ENCODE measurements around the gene TBP. TPM values are rescaled to one million over a fixed set of nuclear protein-coding genes. Genes with fewer than 3 reads are reported as not detected.
"Not testable (repeated sequence)": the region's sequence is repeated elsewhere in the genome, so short reads cannot be mapped to it uniquely, and the experiment has no call there.

The TBP gene
- total RNA-seq, 3 donors from 2014 or later (not counting 1 experiment from before 2014, with no cell fraction given) = 13.0 to 18.4 (median 14.2) TPM

DNA sequence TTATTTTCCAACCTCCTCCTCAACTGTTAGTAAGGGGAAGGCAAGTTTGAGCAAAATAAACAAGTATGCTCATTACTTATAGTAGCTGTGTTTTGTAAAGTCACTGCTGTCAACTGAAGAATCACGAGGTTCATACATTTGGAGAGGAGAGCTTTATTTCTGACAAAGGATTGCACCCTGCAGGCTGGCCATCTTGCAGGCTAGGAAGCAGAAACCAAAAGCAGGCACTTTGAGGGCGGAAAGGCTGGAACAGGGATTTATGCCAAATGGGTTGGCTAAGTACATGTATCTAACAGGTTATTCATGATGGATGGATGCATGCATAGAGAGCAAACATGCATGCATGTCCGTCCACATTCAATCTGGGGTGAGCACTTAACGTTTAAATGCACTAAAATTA, 47.7 kb upstream of the TBP start:
- Histone ChIP-seq H3K36me3 (ENCODE audit: control insufficient read depth, insufficient read depth, low read length) (no peaks in the 10 kb centered on the region), H3K4me3 (ENCODE audit: low read length) (no peak overlapping the region), H3K27ac (ENCODE audit: low read length) (no peak overlapping the region), H3K27me3 (ENCODE audit: control insufficient read depth, insufficient read depth, low read length) (no peaks in the 10 kb centered on the region), H3K9me3 (ENCODE audit: control insufficient read depth, insufficient read depth, low read length) (peaks cover 6% of the 10 kb centered on the region), H3K4me1 (ENCODE audit: control insufficient read depth, insufficient read depth, low read length) (peaks cover 10% of the 10 kb centered on the region)
- Mint-ChIP-seq H3K4me3 (no peak overlapping the region), H3K9me3 (no peaks in the 10 kb centered on the region), H3K27ac (no peak overlapping the region), H3K4me1 (peaks cover 20 to 35% of the 10 kb centered on the region in 2 donors), H3K27me3 (ENCODE audit: low read depth in 2 of 2) (peaks cover 29 to 33% of the 10 kb centered on the region in 2 donors), H3K36me3 (no peaks in the 10 kb centered on the region)
- no peak for DNase-seq
- 64% methylated on average over 4 of the region's 4 CpGs for WGBS (ENCODE audit: insufficient coverage)
- no peak for ATAC-seq
- TF ChIP-seq, protein P1, sequence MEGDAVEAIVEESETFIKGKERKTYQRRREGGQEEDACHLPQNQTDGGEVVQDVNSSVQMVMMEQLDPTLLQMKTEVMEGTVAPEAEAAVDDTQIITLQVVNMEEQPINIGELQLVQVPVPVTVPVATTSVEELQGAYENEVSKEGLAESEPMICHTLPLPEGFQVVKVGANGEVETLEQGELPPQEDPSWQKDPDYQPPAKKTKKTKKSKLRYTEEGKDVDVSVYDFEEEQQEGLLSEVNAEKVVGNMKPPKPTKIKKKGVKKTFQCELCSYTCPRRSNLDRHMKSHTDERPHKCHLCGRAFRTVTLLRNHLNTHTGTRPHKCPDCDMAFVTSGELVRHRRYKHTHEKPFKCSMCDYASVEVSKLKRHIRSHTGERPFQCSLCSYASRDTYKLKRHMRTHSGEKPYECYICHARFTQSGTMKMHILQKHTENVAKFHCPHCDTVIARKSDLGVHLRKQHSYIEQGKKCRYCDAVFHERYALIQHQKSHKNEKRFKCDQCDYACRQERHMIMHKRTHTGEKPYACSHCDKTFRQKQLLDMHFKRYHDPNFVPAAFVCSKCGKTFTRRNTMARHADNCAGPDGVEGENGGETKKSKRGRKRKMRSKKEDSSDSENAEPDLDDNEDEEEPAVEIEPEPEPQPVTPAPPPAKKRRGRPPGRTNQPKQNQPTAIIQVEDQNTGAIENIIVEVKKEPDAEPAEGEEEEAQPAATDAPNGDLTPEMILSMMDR (IDR thresholded peaks at IDR 0.05) = no peak
- intact Hi-C loops (cut with micrococcal nuclease) = no loop called here

DNA sequence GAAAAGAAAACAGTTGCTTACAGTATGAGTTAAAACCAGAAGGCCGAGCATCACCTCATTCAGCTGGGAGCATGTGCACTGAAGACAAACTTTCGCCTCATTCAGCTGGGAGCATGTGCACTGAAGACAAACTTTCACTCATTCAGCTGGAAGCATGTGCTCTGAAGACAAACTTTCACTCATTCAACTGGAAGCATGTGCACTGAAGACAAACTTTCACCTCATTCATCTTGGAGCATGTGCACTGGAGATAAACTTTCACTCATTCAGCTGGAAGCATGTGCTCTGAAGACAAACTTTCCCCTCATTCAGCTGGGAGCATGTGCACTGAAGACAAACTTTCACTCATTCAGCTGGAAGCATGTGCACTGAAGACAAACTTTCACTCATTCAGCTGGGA, 46.4 kb upstream of the TBP start:
- intact Hi-C loops (cut with micrococcal nuclease) = not testable (repeated sequence)

DNA sequence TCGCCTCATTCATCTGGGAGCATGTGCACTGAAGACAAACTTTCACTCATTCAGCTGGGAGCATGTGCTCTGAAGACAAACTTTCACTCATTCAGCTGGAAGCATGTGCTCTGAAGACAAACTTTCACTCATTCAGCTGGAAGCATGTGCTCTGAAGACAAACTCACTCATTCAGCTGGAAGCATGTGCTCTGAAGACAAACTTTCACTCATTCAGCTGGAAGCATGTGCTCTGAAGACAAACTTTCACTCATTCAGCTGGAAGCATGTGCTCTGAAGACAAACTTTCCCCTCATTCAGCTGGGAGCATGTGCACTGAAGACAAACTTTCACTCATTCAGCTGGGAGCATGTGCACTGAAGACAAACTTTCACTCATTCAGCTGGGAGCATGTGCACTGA, 45.9 kb upstream of the TBP start:
- ATAC-seq; H3K27ac Mint-ChIP-seq; H3K4me3 Mint-ChIP-seq; H3K27me3 ChIP-seq (ENCODE audit: control insufficient read depth, insufficient read depth, low read length); H3K27ac ChIP-seq (ENCODE audit: low read length); H3K36me3 Mint-ChIP-seq; intact Hi-C loops (cut with micrococcal nuclease); DNase-seq; H3K4me3 ChIP-seq (ENCODE audit: low read length); H3K36me3 ChIP-seq (ENCODE audit: control insufficient read depth, insufficient read depth, low read length); H3K9me3 ChIP-seq (ENCODE audit: control insufficient read depth, insufficient read depth, low read length); H3K9me3 Mint-ChIP-seq: not testable (repeated sequence)
- peaks cover 26 to 29% of the 10 kb centered on the region in 2 donors for H3K27me3 Mint-ChIP-seq (ENCODE audit: low read depth in 2 of 2)
- peaks cover 10% of the 10 kb centered on the region for H3K4me1 ChIP-seq (ENCODE audit: control insufficient read depth, insufficient read depth, low read length)
- WGBS (ENCODE audit: insufficient coverage) = no CpG with 5 or more reads among the region's 1 CpG
- H3K4me1 Mint-ChIP-seq = peaks cover 12 to 21% of the 10 kb centered on the region in 2 donors

More for the DNA sequence above, 46.4 kb upstream of the TBP start:
- DNase-seq; H3K9me3 Mint-ChIP-seq; H3K27ac ChIP-seq (ENCODE audit: low read length); H3K27ac Mint-ChIP-seq; H3K27me3 ChIP-seq (ENCODE audit: control insufficient read depth, insufficient read depth, low read length); H3K36me3 ChIP-seq (ENCODE audit: control insufficient read depth, insufficient read depth, low read length); H3K36me3 Mint-ChIP-seq; ATAC-seq; H3K4me3 ChIP-seq (ENCODE audit: low read length); H3K9me3 ChIP-seq (ENCODE audit: control insufficient read depth, insufficient read depth, low read length); H3K4me3 Mint-ChIP-seq: not testable (repeated sequence)
- H3K4me1 Mint-ChIP-seq = peaks cover 12 to 27% of the 10 kb centered on the region in 2 donors
- WGBS (ENCODE audit: insufficient coverage) = 96% methylated on average over 2 of the region's 2 CpGs
- peaks cover 10% of the 10 kb centered on the region for H3K4me1 ChIP-seq (ENCODE audit: control insufficient read depth, insufficient read depth, low read length)
- peaks cover 28 to 29% of the 10 kb centered on the region in 2 donors for H3K27me3 Mint-ChIP-seq (ENCODE audit: low read depth in 2 of 2)

DNA sequence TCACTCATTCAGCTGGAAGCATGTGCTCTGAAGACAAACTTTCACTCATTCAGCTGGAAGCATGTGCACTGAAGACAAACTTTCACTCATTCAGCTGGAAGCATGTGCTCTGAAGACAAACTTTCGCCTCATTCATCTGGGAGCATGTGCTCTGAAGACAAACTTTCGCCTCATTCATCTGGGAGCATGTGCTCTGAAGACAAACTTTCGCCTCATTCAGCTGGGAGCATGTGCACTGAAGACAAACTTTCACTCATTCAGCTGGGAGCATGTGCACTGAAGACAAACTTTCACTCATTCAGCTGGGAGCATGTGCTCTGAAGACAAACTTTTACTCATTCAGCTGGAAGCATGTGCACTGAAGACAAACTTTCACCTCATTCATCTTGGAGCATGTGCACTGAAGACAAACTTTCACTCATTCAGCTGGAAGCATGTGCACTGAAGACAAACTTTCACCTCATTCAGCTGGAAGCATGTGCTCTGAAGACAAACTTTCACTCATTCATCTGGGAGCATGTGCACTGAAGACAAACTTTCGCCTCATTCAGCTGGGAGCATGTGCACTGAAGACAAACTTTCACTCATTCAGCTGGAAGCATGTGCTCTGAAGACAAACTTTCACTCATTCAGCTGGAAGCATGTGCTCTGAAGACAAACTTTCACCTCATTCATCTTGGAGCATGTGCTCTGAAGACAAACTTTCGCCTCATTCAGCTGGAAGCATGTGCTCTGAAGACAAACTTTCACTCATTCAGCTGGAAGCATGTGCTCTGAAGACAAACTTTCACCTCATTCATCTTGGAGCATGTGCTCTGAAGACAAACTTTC, 45.1 kb upstream of the TBP start:
- 85% methylated on average over 5 of the region's 5 CpGs for WGBS (ENCODE audit: insufficient coverage)
- H3K4me3 ChIP-seq (ENCODE audit: low read length); H3K27me3 ChIP-seq (ENCODE audit: control insufficient read depth, insufficient read depth, low read length); H3K36me3 Mint-ChIP-seq; ATAC-seq; DNase-seq; H3K27ac ChIP-seq (ENCODE audit: low read length); H3K4me3 Mint-ChIP-seq; intact Hi-C loops (cut with micrococcal nuclease); H3K4me1 ChIP-seq (ENCODE audit: control insufficient read depth, insufficient read depth, low read length); H3K27ac Mint-ChIP-seq; H3K36me3 ChIP-seq (ENCODE audit: control insufficient read depth, insufficient read depth, low read length); H3K9me3 ChIP-seq (ENCODE audit: control insufficient read depth, insufficient read depth, low read length); H3K9me3 Mint-ChIP-seq: not testable (repeated sequence)
- peaks cover 11 to 13% of the 10 kb centered on the region in 2 donors for H3K4me1 Mint-ChIP-seq
- H3K27me3 Mint-ChIP-seq (ENCODE audit: low read depth in 2 of 2) = peaks cover 26 to 29% of the 10 kb centered on the region in 2 donors

DNA sequence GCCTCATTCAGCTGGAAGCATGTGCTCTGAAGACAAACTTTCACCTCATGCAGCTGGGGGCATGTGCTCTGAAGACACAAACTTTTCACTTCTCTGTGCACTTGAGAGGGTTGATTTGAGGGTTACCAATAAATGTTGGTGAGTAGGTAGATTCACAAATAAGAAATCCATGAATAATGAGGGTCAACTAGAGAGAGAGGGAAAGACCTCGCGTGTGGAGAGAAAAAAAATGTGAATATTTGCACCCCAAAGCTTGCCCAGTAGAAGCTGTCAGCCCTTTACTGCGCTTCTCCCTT, 44.5 kb upstream of the TBP start:
- no peaks in the 10 kb centered on the region for H3K36me3 ChIP-seq (ENCODE audit: control insufficient read depth, insufficient read depth, low read length)

More for the DNA sequence above, 44.5 kb upstream of the TBP start:
- Mint-ChIP-seq H3K27me3 (ENCODE audit: low read depth in 2 of 2) (peaks cover 26 to 29% of the 10 kb centered on the region in 2 donors), H3K4me1 (peaks cover 6 to 7% of the 10 kb centered on the region in 2 donors), H3K9me3 (no peaks in the 10 kb centered on the region), H3K27ac (no peak overlapping the region), H3K36me3 (no peaks in the 10 kb centered on the region), H3K4me3 (no peak overlapping the region)
- 89% methylated on average over 3 of the region's 3 CpGs for WGBS (ENCODE audit: insufficient coverage)
- ATAC-seq = no peak
- Histone ChIP-seq H3K27ac (ENCODE audit: low read length) (no peak overlapping the region), H3K27me3 (ENCODE audit: control insufficient read depth, insufficient read depth, low read length) (no peaks in the 10 kb centered on the region), H3K9me3 (ENCODE audit: control insufficient read depth, insufficient read depth, low read length) (no peaks in the 10 kb centered on the region), H3K4me1 (ENCODE audit: control insufficient read depth, insufficient read depth, low read length) (no peaks in the 10 kb centered on the region), H3K4me3 (ENCODE audit: low read length) (no peak overlapping the region)
- no peak for DNase-seq
- intact Hi-C loops (cut with micrococcal nuclease) = loop anchor here (10.0 kb wide), 1 partner anchor 215 kb away; the partner anchor contains the start of gene DLL1
- TF ChIP-seq, protein P1 (IDR thresholded peaks at IDR 0.05) = no peak

Data from natural killer cell (primary cell).